ENCODE measurements around the gene LUC7L. TPM values are rescaled to one million over a fixed set of nuclear protein-coding genes. Genes with fewer than 3 reads are reported as not detected.

LUC7L gene
- total RNA-seq, 2 donors from 2014 or later = 37.1 to 55.4 TPM

- no peak overlapping the region for H3K9ac ChIP-seq (ENCODE audit: low read depth in 2 of 2, low read length in 2 of 2)
Observed at GRCh38 chr16:191831-192230, 37.4 kb downstream of the LUC7L start.

GRCh38 chr16:189604-190186 is 39.6 kb downstream of the LUC7L start:
- Histone ChIP-seq H3K9me3 (no peaks in the 10 kb centered on the region), H3K27ac (no peak overlapping the region), H3K4me1 (no peaks in the 10 kb centered on the region), H3K27me3 (no peaks in the 10 kb centered on the region), H3K4me3 (no peak overlapping the region), H3K9ac (ENCODE audit: low read depth in 2 of 2, low read length in 2 of 2) (no peak overlapping the region), H3K36me3 (peaks cover 22% of the 10 kb centered on the region)
- DNase-seq = no peak
- intact Hi-C loops (cut with DNase I) = no loop called here
- no peak for TF ChIP-seq CTCF (IDR thresholded peaks at IDR 0.05)

More at GRCh38 chr16:191831-192230, 37.4 kb downstream of the LUC7L start:
- DNase-seq = no peak
- Histone ChIP-seq H3K36me3 (peaks cover 40% of the 10 kb centered on the region), H3K27ac (no peak overlapping the region), H3K27me3 (no peaks in the 10 kb centered on the region), H3K4me1 (no peaks in the 10 kb centered on the region), H3K4me3 (no peak overlapping the region), H3K9me3 (no peaks in the 10 kb centered on the region)
- intact Hi-C loops (cut with DNase I) = no loop called here
- no peak for TF ChIP-seq CTCF (IDR thresholded peaks at IDR 0.05)

GRCh38 chr16:188674-189073 is 40.6 kb downstream of the LUC7L start:
- no peaks in the 10 kb centered on the region for H3K27me3 ChIP-seq
- no peak overlapping the region for H3K4me3 ChIP-seq
- H3K9me3 ChIP-seq = no peaks in the 10 kb centered on the region
- no peak for DNase-seq
- H3K27ac ChIP-seq = no peak overlapping the region
- intact Hi-C loops (cut with DNase I) = no loop called here
- TF ChIP-seq CTCF (IDR thresholded peaks at IDR 0.05) = no peak
- H3K9ac ChIP-seq (ENCODE audit: low read depth in 2 of 2, low read length in 2 of 2) = no peak overlapping the region
- H3K4me1 ChIP-seq = no peaks in the 10 kb centered on the region
- H3K36me3 ChIP-seq = peaks cover 22% of the 10 kb centered on the region

GRCh38 chr16:187330-187729 is 41.9 kb downstream of the LUC7L start:
- H3K9me3 ChIP-seq = no peaks in the 10 kb centered on the region
- intact Hi-C loops (cut with DNase I) = no loop called here
- H3K27me3 ChIP-seq = no peaks in the 10 kb centered on the region
- no peak overlapping the region for H3K4me3 ChIP-seq
- TF ChIP-seq CTCF (IDR thresholded peaks at IDR 0.05) = no peak
- H3K4me1 ChIP-seq = no peaks in the 10 kb centered on the region
- H3K27ac ChIP-seq = no peak overlapping the region
- H3K9ac ChIP-seq (ENCODE audit: low read depth in 2 of 2, low read length in 2 of 2) = no peak overlapping the region
- H3K36me3 ChIP-seq = peaks cover 13% of the 10 kb centered on the region
- no peak for DNase-seq

- H3K9me3 ChIP-seq = no peaks in the 10 kb centered on the region
- H3K36me3 ChIP-seq = peaks cover 13% of the 10 kb centered on the region
Observed at GRCh38 chr16:185691-186090, 43.6 kb downstream of the LUC7L start.

More at GRCh38 chr16:185691-186090, 43.6 kb downstream of the LUC7L start:
- intact Hi-C loops (cut with DNase I) = no loop called here
- Histone ChIP-seq H3K27me3 (peaks cover 7% of the 10 kb centered on the region), H3K4me1 (peaks cover 8% of the 10 kb centered on the region), H3K4me3 (no peak overlapping the region), H3K27ac (no peak overlapping the region), H3K9ac (ENCODE audit: low read depth in 2 of 2, low read length in 2 of 2) (no peak overlapping the region)
- TF ChIP-seq CTCF (IDR thresholded peaks at IDR 0.05) = no peak
- DNase-seq = no peak

Data from colonic mucosa (tissue), 4 donors.